Cardiac atrium fibroblast (primary cell): Measurements from ENCODE around the gene TSPAN17. TPM values are rescaled to one million over a fixed set of nuclear protein-coding genes. Genes with fewer than 3 reads are reported as not detected.

ENCODE experiments used
- total RNA-seq: library from RNA; depleted of rRNA; stranded (reverse); fragments of >200 nt; gene quantifications from 2 replicates; pipeline ENCODE4 v1.2.3, GENCODE V29; 2015

The TSPAN17 gene, protein sequence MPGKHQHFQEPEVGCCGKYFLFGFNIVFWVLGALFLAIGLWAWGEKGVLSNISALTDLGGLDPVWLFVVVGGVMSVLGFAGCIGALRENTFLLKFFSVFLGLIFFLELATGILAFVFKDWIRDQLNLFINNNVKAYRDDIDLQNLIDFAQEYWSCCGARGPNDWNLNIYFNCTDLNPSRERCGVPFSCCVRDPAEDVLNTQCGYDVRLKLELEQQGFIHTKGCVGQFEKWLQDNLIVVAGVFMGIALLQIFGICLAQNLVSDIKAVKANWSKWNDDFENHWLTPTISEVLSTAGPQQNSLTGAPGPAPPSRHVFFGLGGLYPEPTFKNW
- total RNA-seq, result 19.1 and 27.4 TPM in 2 replicates

DNA sequence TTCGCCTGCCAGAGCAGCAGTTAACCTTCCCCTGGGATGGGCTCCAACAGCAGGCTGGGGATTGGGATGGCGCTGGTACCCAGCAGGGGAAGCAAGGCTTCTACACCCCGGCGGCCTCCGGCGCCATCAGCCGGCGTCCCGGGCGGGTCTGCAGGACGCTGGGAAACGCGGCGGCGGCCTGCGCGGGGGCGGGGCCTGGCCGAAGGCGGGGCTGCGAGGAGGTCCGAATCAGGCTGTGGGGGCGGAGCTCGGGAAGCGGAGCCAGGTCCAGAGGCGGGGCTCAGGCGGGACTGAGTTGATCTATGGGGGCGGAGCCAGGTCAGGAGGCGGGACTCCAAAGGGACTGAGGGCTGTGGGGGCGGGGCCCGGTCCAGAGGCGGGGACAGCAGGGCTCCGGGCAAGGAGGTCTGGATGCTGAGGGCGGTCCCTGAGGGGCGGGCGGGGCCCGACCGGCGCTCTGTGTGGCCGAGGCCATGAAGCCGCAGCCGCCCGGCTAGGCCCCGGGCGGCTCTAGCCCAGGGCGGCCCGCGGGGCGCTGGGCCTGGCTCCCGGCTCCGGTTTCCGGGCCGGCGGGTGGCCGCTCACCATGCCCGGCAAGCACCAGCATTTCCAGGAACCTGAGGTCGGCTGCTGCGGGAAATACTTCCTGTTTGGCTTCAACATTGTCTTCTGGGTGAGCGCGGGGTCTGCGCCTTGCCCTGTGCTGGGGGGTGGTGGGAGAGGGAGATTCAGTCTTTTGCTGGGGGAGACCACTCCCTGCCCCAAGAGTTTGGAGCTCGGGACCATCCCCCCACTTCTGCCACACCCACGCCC lies at the start of gene TSPAN17:
Gene TSPAN17, plus strand, starts transcription at position 455 of the 813 bp plus-strand sequence. Its CDS starts 132 bp downstream, at position 587.

DNA sequence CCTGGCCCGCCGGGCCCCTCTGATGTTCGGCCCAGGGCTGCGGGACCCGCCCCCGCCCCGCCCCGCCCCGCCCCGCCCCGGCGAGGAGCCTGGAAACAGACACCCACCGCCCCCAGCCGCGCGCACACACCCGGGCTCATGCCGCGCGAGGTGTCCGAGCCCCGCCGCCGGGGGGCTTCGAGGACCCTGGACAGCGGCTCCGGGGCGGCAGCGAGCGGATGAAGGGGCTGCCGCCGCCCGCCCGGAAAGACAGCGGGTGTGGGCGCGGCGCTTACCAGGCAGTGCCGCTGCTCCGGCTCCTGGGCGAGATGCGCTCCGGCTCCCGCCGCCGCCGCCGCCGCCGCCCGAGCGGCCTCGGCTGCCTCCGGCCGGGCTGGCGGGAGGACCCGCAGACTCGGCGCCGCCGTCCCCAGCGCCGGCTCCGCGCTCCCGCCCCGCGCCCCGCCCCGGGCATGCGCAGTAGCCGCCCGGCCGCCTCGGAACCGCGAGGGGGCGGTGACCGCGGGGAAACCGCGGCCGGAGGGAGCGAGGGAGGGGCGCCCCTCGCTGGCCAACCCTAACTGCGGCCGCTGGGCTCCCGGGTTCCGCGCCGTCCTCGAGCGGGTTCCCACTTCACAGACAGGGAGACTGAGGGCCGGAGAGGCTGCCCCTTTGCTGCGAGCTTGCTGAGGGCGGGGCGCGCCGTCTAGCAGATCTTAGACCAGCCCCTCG lies 37.4 kb upstream of the TSPAN17 start, which contains the start of gene GPRIN1:
Gene GPRIN1, minus strand, starts transcription at position 433 of the 711 bp plus-strand sequence. CDS start 10,322 bp downstream, outside the sequence.

DNA sequence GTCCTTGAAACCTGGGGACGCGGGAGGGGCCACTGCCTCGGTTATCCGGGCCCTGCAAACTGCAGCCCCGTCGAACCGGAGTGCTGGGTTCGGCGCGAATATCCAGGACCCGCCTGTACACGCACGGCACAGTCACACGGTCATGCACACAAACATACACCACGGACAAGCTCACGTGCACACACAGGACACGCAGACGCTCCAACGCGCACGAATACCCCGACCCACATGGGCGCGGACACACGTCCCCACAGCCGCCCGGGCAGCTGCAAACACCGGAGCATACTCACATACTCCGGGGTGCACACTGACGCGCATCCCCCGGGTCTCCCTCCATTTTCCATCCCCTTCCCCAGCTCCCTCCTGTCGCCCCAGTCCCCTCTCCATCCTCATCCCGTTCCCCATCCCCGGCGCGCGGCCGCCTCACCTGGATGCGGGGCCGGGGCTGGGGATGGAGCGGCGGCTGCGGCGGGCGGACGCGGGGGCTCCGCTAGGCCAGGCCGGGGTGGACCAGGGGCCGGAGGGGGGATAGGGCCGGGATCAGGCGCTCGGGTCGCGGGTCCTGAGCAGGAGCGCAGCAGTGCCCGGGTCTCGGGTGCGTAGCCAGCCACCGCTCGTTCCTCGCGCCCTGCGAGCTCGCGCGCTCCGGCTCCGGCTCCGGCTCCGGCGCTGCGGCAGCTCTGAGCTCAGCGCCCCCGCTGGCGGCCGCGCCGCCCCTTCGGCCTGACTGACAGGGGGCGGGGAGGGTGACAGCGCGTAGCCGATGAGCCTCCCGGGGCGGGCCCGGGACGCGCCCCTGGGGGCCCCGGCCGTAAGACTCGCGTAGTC lies 17.2 kb upstream of the TSPAN17 start, which contains the start of the genes EIF4E1B and SNCB:
Gene EIF4E1B, plus strand, starts transcription at position 823 of the 828 bp plus-strand sequence. CDS start 12,113 bp downstream, outside the sequence.
Gene SNCB, minus strand, starts transcription at position 682 of the 828 bp plus-strand sequence. CDS start 880 bp downstream, outside the sequence.

Other genes starting within 250 kb of the TSPAN17 start
- gene CLTB, start 230.9 kb upstream of the TSPAN17 start, total RNA-seq, result 86.3 and 98.0 TPM in 2 replicates
- 32.7 and 35.2 TPM in 2 replicates for gene FAF2, start 199.1 kb upstream of the TSPAN17 start, total RNA-seq
- 2.9 and 4.9 TPM in 2 replicates for gene RNF44, start 110.1 kb upstream of the TSPAN17 start, total RNA-seq
- gene CDHR2, start 98.1 kb upstream of the TSPAN17 start, total RNA-seq, result not detected in 2 replicates
- gene GPRIN1, start 37.3 kb upstream of the TSPAN17 start, total RNA-seq, result 2.7 and 3.7 TPM in 2 replicates
- gene SNCB, start 16.9 kb upstream of the TSPAN17 start, total RNA-seq, result not detected in 2 replicates
- not detected in 2 replicates for gene EIF4E1B, start 16.8 kb upstream of the TSPAN17 start, total RNA-seq
- 0.54 and 0.97 TPM in 2 replicates for gene UNC5A, start 163.1 kb downstream of the TSPAN17 start, total RNA-seq